Osteoblast (primary cell): ENCODE results near the gene HLF. TPM values are rescaled to one million over a fixed set of nuclear protein-coding genes. Genes with fewer than 3 reads are reported as not detected.

ENCODE experiments used
- DNase-seq: peaks from one replicate; pipeline ENCODE4 v3.0.0; 2011; ENCODE audit warnings: low spot score, mixed read lengths; ENCODE audit not compliant: insufficient read length; ENCODE audit errors: missing footprints
- H2AFZ ChIP-seq: 2 replicates; pipeline ENCODE4 v1.6.0; 2011; ENCODE audit warnings: mild to moderate bottlenecking, low read length
- H3K27ac ChIP-seq: 2 replicates; pipeline ENCODE4 v1.5.1; 2011; ENCODE audit warnings: mild to moderate bottlenecking, low read depth, low read length, moderate library complexity
- H3K27me3 ChIP-seq: 2 replicates; pipeline ENCODE4 v1.6.0; 2012; ENCODE audit warnings: mild to moderate bottlenecking, control low read depth, inconsistent platforms, low read length, moderate library complexity; ENCODE audit not compliant: insufficient read depth
- H3K36me3 ChIP-seq: 2 replicates; pipeline ENCODE4 v1.5.1; 2011; ENCODE audit warnings: mild to moderate bottlenecking, low read length, control low read depth, moderate library complexity; ENCODE audit not compliant: insufficient read depth
- H3K4me1 ChIP-seq: 2 replicates; pipeline ENCODE4 v1.5.1; 2011; ENCODE audit warnings: mild to moderate bottlenecking, low read length, control low read depth, moderate library complexity; ENCODE audit not compliant: insufficient read depth
- H3K4me2 ChIP-seq: 2 replicates; pipeline ENCODE4 v1.6.0; 2011; ENCODE audit warnings: mild to moderate bottlenecking, low read length; ENCODE audit not compliant: insufficient read depth
- H3K4me3 ChIP-seq: fragments of 200-600 bp; sonication (generic); 3 replicates; pipeline ENCODE4 v1.5.1; 2012; ENCODE audit warnings: mild to moderate bottlenecking, low read length, inconsistent platforms; ENCODE audit not compliant: insufficient read depth
- H3K79me2 ChIP-seq: 2 replicates; pipeline ENCODE4 v1.6.0; 2012; ENCODE audit warnings: mild to moderate bottlenecking, low read length, control low read depth, inconsistent platforms; ENCODE audit not compliant: insufficient read depth
- H3K9me3 ChIP-seq: 2 replicates; pipeline ENCODE4 v1.5.1; 2011; ENCODE audit warnings: low read depth, low read length, control low read depth
- H4K20me1 ChIP-seq: 2 replicates; pipeline ENCODE4 v1.6.0; 2012; ENCODE audit warnings: mild to moderate bottlenecking, low read length, control low read depth; ENCODE audit not compliant: insufficient read depth
- total RNA-seq: library from RNA; depleted of rRNA; stranded (reverse); fragments of >200 nt; gene quantifications from 2 replicates; pipeline ENCODE4 v1.2.3, GENCODE V29; 2012
- TF ChIP-seq, protein P1 (sequence below): IDR thresholded peaks from 2 replicates; pipeline ENCODE4 v1.5.1; 2011; ENCODE audit warnings: mild to moderate bottlenecking, low read depth, low read length, moderate library complexity; ENCODE audit errors: extremely low read depth

The HLF gene
- total RNA-seq, 1 donor: under 0.01 TPM

GRCh38 chr17:55347341-55347740 lies 82.6 kb downstream of the HLF start:
- no peaks in the 10 kb centered on the region for H3K36me3 ChIP-seq
- H3K27ac ChIP-seq: no peak overlapping the region
- no peak overlapping the region for H3K4me2 ChIP-seq
- H3K4me1 ChIP-seq: no peaks in the 10 kb centered on the region
- H3K9me3 ChIP-seq: no peaks in the 10 kb centered on the region
- TF ChIP-seq, protein P1, sequence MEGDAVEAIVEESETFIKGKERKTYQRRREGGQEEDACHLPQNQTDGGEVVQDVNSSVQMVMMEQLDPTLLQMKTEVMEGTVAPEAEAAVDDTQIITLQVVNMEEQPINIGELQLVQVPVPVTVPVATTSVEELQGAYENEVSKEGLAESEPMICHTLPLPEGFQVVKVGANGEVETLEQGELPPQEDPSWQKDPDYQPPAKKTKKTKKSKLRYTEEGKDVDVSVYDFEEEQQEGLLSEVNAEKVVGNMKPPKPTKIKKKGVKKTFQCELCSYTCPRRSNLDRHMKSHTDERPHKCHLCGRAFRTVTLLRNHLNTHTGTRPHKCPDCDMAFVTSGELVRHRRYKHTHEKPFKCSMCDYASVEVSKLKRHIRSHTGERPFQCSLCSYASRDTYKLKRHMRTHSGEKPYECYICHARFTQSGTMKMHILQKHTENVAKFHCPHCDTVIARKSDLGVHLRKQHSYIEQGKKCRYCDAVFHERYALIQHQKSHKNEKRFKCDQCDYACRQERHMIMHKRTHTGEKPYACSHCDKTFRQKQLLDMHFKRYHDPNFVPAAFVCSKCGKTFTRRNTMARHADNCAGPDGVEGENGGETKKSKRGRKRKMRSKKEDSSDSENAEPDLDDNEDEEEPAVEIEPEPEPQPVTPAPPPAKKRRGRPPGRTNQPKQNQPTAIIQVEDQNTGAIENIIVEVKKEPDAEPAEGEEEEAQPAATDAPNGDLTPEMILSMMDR: no peak
- H2AFZ ChIP-seq: no peak overlapping the region
- no peaks in the 10 kb centered on the region for H4K20me1 ChIP-seq
- H3K4me3 ChIP-seq: no peak overlapping the region
- no peak for DNase-seq
- H3K79me2 ChIP-seq: no peaks in the 10 kb centered on the region
- peaks cover 6% of the 10 kb centered on the region for H3K27me3 ChIP-seq

- Histone ChIP-seq H3K9me3 (no peaks in the 10 kb centered on the region), H3K4me1 (no peaks in the 10 kb centered on the region), H3K79me2 (no peaks in the 10 kb centered on the region), H3K36me3 (no peaks in the 10 kb centered on the region), H3K27ac (no peak overlapping the region), H3K4me3 (no peak overlapping the region), H2AFZ (no peak overlapping the region), H3K27me3 (peaks cover 6% of the 10 kb centered on the region), H3K4me2 (peak overlapping the region; percentile 27), H4K20me1 (no peaks in the 10 kb centered on the region)
- DNase-seq: no peak
- TF ChIP-seq, protein P1: peak; percentile 88
These were observed 84.1 kb downstream of the HLF start for GRCh38 chr17:55348749-55349354.

- H3K27ac ChIP-seq: no peak overlapping the region
- no peak overlapping the region for H2AFZ ChIP-seq
These were observed 86.1 kb downstream of the HLF start for GRCh38 chr17:55350825-55351205.

DNA sequence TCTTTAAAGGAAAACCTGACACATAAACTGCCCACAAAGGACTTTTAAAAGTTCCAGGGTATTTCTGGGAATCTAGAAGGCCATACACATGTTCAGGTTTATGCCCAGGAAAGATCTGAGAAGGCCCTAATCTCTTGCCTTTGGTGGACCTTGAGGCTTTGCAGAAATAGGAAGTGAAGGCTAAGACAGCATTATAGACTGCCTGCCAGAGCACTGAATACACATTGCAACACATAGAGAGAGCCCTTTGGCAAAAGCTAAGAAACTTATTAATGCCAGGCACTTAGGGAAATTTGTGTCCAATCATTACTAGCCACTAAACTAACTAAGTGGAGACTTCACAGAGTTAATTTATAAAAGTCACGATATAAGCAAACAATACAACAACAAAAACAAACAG lies 86.5 kb downstream of the HLF start:
- no peak for DNase-seq
- TF ChIP-seq, protein P1: no peak
- Histone ChIP-seq H2AFZ (no peak overlapping the region), H3K27me3 (peaks cover 15% of the 10 kb centered on the region), H3K4me1 (no peaks in the 10 kb centered on the region), H3K36me3 (no peaks in the 10 kb centered on the region), H3K4me2 (no peak overlapping the region), H4K20me1 (no peaks in the 10 kb centered on the region), H3K27ac (no peak overlapping the region), H3K79me2 (no peaks in the 10 kb centered on the region), H3K9me3 (no peaks in the 10 kb centered on the region), H3K4me3 (no peak overlapping the region)

More at GRCh38 chr17:55350825-55351205, 86.1 kb downstream of the HLF start:
- Histone ChIP-seq H3K9me3 (no peaks in the 10 kb centered on the region), H3K27me3 (peaks cover 15% of the 10 kb centered on the region), H3K4me1 (no peaks in the 10 kb centered on the region), H3K79me2 (no peaks in the 10 kb centered on the region), H3K36me3 (no peaks in the 10 kb centered on the region), H3K4me2 (no peak overlapping the region), H4K20me1 (no peaks in the 10 kb centered on the region), H3K4me3 (no peak overlapping the region)
- DNase-seq: no peak
- TF ChIP-seq, protein P1: no peak
